MM.1S (cell line): Measurements from ENCODE around the gene LRRC32.

ENCODE experiments used
- EZH2phosphoT487 ChIP-seq: fragments of 300-600 bp; sonication (generic); IDR thresholded peaks from 2 replicates; pipeline ENCODE4 v1.6.1; 2018; ENCODE audit warnings: antibody characterized with exemption, low read length
- TF ChIP-seq, protein P1 (sequence below): fragments of 300-600 bp; sonication (generic); IDR thresholded peaks from 2 replicates; pipeline ENCODE4 v1.5.1; 2016; ENCODE audit warnings: antibody characterized with exemption, low read length, mixed read lengths

DNA sequence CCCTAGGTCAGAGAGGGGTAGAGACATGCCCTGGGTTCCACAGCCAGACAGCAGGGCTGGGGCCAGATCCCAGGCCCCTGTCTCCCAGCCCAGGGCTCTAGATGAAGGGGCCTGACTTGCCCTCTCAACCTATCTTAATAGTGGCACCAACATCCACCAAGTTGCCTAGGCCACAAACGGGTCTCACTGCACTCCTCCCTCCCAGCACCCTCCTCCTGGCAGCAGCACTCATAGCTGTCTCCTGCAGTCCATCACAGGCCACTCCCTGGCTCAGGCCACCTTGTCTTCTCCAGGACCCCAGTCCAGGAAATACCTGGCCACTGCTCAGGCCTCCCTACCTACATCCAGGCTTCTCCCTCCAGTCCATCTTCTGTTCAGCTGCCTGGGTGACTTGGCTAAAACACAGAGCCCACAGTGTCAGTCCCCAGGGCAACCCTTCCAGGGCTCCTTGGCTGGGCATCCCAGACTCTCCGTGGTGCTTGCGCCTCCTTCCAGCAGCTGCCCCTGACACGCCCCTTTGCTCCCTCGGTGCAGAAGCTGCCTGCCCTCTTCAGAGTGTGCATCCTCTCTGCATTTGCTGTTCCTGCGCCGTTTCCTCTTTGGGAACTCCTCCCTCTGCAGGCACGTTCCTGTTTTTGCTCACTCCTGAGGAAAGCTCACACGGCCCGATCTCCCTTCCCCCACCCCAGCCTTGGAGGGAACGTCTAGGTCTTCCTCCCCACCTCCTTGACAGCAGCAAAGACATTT, 40.5 kb downstream of the LRRC32 start:
- TF ChIP-seq, protein P1, sequence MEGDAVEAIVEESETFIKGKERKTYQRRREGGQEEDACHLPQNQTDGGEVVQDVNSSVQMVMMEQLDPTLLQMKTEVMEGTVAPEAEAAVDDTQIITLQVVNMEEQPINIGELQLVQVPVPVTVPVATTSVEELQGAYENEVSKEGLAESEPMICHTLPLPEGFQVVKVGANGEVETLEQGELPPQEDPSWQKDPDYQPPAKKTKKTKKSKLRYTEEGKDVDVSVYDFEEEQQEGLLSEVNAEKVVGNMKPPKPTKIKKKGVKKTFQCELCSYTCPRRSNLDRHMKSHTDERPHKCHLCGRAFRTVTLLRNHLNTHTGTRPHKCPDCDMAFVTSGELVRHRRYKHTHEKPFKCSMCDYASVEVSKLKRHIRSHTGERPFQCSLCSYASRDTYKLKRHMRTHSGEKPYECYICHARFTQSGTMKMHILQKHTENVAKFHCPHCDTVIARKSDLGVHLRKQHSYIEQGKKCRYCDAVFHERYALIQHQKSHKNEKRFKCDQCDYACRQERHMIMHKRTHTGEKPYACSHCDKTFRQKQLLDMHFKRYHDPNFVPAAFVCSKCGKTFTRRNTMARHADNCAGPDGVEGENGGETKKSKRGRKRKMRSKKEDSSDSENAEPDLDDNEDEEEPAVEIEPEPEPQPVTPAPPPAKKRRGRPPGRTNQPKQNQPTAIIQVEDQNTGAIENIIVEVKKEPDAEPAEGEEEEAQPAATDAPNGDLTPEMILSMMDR, result no peak
- TF ChIP-seq EZH2phosphoT487, result no peak
